Peyer's patch (tissue), 4 donors: ENCODE measurements around the gene CAPN5. TPM values are rescaled to one million over a fixed set of nuclear protein-coding genes. Genes with fewer than 3 reads are reported as not detected.
"Not testable (repeated sequence)": the region's sequence is repeated elsewhere in the genome, so short reads cannot be mapped to it uniquely, and the experiment has no call there.

Experiments used
- DNase-seq, 3 donors: peaks; one replicate each; pipeline ENCODE4 v3.0.0-alpha.2; 2017 to 2019
- H3K27ac ChIP-seq, 4 donors: fragments of 200-600 bp; sonication (generic); one replicate each; pipeline ENCODE4 v1.5.1; 2016 to 2019
- H3K27me3 ChIP-seq, 2 donors: fragments of 200-600 bp; sonication (generic); one replicate each; pipeline ENCODE4 v1.5.1; 2019
- H3K36me3 ChIP-seq, 3 donors: fragments of 200-600 bp; sonication (generic); one replicate each; pipeline ENCODE4 v1.5.1; 2016 to 2019
- H3K4me1 ChIP-seq, 4 donors: fragments of 200-600 bp; sonication (generic); one replicate each; pipeline ENCODE4 v1.5.1; 2016 to 2019
- H3K4me3 ChIP-seq, 4 donors: fragments of 200-600 bp; sonication (generic); 1 replicate in 3 of 4; 2 replicates in 1 of 4; pipeline ENCODE4 v1.5.1; 2016 to 2019; ENCODE audit warnings: mild to moderate bottlenecking in 1 of 4
- H3K9me3 ChIP-seq, 4 donors: fragments of 200-600 bp; sonication (generic); one replicate each; pipeline ENCODE4 v1.5.1; 2016 to 2019; ENCODE audit warnings: mild to moderate bottlenecking in 1 of 4
- CTCF ChIP-seq, 6 experiments: fragments of 450-650 bp in 4 of 6; fragments of 200-600 bp in 2 of 6; sonication (generic) in 1 of 6; IDR thresholded peaks; one replicate each; pipeline ENCODE4 v1.5.1; 2017 to 2019; ENCODE audit warnings: antibody characterized with exemption in 6 of 6, mild to moderate bottlenecking in 3 of 6, moderate library complexity in 1 of 6
- POLR2A ChIP-seq, 2 donors: fragments of 450-650 bp; IDR thresholded peaks; one replicate each; pipeline ENCODE4 v1.5.1; 2017; ENCODE audit warnings: antibody characterized with exemption in 2 of 2, mild to moderate bottlenecking in 2 of 2, moderate library complexity in 2 of 2
- total RNA-seq, 4 donors: library from RNA; depleted of rRNA; stranded (reverse); fragments of >200 nt; gene quantifications; one replicate each; pipeline ENCODE4 v1.1.0, GENCODE V29; 2016

CAPN5 gene
- total RNA-seq: 100 to 1,000 TPM in 3 of 4 donors, 10 to 100 TPM in 1; 75.9 to 203 (median 162) TPM

- Histone ChIP-seq H3K4me1 (peaks cover 0 to 46% (median 4%) of the 10 kb centered on the region in 4 donors), H3K36me3 (no peaks in the 10 kb centered on the region), H3K9me3 (no peaks in the 10 kb centered on the region), H3K4me3 (peak within 1 kb of the TSS; percentile 63 to 89 (median 84)), H3K27ac (peak within 1 kb of the TSS; percentile 79 to 92 (median 89)), H3K27me3 (no peaks in the 10 kb centered on the region)
- DNase-seq: peak; percentile 85 to 95 (median 95)
- TF ChIP-seq POLR2A (IDR thresholded peaks at IDR 0.05) (peak; percentile 85 to 96), CTCF (IDR thresholded peaks at IDR 0.05) (peak in 4 of 6 experiments; percentile 5 to 57 (median 28))
Observed at GRCh38 chr11:77066229-77067042, at the start of gene CAPN5. Gene CAPN5, plus strand, starts transcription at chr11:77066971. Its CDS starts 17,916 bp downstream, at chr11:77084887.

- DNase-seq, H3K27ac ChIP-seq, H3K4me1 ChIP-seq, H3K36me3 ChIP-seq, H3K27me3 ChIP-seq, H3K4me3 ChIP-seq, H3K9me3 ChIP-seq: not testable (repeated sequence)
Observed at GRCh38 chr11:77018396-77018924, 48.3 kb upstream of the CAPN5 start.

- no peaks in the 10 kb centered on the region for H3K4me1 ChIP-seq
- DNase-seq: no peak
- H3K9me3 ChIP-seq: no peaks in the 10 kb centered on the region
- no peak overlapping the region for H3K4me3 ChIP-seq
- no peak overlapping the region for H3K27ac ChIP-seq
- H3K36me3 ChIP-seq: no peaks in the 10 kb centered on the region
- TF ChIP-seq CTCF (IDR thresholded peaks at IDR 0.05) (no peak), POLR2A (IDR thresholded peaks at IDR 0.05) (no peak)
- no peaks in the 10 kb centered on the region for H3K27me3 ChIP-seq
Observed at GRCh38 chr11:77019976-77020595, 46.7 kb upstream of the CAPN5 start.

GRCh38 chr11:77020734-77021133 is 46.0 kb upstream of the CAPN5 start:
- Histone ChIP-seq H3K27me3 (no peaks in the 10 kb centered on the region), H3K27ac (no peak overlapping the region)

GRCh38 chr11:77024745-77025144 is 42.0 kb upstream of the CAPN5 start:
- no peak overlapping the region for H3K4me3 ChIP-seq
- no peaks in the 10 kb centered on the region for H3K9me3 ChIP-seq
- no peak for TF ChIP-seq CTCF (IDR thresholded peaks at IDR 0.05)
- TF ChIP-seq POLR2A (IDR thresholded peaks at IDR 0.05): no peak
- H3K36me3 ChIP-seq: no peaks in the 10 kb centered on the region
- no peak for DNase-seq
- H3K27me3 ChIP-seq: no peaks in the 10 kb centered on the region
- no peaks in the 10 kb centered on the region for H3K4me1 ChIP-seq
- H3K27ac ChIP-seq: no peak overlapping the region

More at GRCh38 chr11:77020734-77021133, 46.0 kb upstream of the CAPN5 start:
- DNase-seq: no peak
- no peaks in the 10 kb centered on the region for H3K4me1 ChIP-seq
- no peaks in the 10 kb centered on the region for H3K36me3 ChIP-seq
- H3K4me3 ChIP-seq: no peak overlapping the region
- TF ChIP-seq CTCF (IDR thresholded peaks at IDR 0.05) (no peak), POLR2A (IDR thresholded peaks at IDR 0.05) (no peak)
- H3K9me3 ChIP-seq: no peaks in the 10 kb centered on the region

- no peaks in the 10 kb centered on the region for H3K9me3 ChIP-seq
- TF ChIP-seq CTCF (IDR thresholded peaks at IDR 0.05) (no peak), POLR2A (IDR thresholded peaks at IDR 0.05) (no peak)
- no peaks in the 10 kb centered on the region for H3K4me1 ChIP-seq
- no peaks in the 10 kb centered on the region for H3K36me3 ChIP-seq
- no peaks in the 10 kb centered on the region for H3K27me3 ChIP-seq
- no peak for DNase-seq
- H3K4me3 ChIP-seq: no peak overlapping the region
- H3K27ac ChIP-seq: no peak overlapping the region
Observed at GRCh38 chr11:77026221-77026620, 40.5 kb upstream of the CAPN5 start.
